ENCODE data around the gene NCKAP5.

Gene NCKAP5

DNA sequence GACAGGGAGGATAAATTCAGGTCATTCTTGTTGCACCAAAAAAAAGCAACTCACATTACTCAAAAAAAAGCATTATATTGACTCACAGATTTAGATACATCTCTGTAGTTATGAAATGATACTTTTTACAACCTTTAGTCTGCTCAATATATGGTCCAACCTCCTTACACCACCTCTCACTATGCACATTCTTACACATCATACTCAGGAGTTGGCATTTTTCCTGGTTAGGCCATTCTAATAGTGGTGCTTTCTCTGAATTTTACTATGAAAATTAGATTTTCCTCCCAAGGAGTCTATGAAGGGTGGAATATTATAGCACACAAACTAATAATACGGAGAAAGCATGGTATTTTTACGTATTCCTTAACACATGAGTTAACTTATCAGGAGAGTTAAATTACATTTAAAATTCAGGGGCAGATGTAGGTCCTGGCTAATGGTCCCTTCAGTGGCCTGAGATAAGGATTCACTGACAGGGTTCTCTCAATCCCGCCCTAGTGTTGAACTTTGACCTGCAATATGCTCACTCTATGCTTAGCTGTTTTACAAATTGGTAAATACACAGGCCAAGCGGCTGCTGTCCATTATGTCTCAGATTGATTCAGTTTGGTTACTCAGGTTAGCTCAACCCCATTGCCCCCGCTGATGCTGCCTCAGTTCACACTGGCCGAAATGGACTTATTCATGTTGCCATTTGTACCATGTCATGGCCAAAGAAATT lies 153.6 kb downstream of the NCKAP5 start:
- Histone ChIP-seq H3K9me3 (ENCODE audit: severe bottlenecking) (no peaks in the 10 kb centered on the region), H3K27ac (ENCODE audit: poor library complexity, severe bottlenecking) (no peak overlapping the region), H3K36me3 (ENCODE audit: low read depth) (no peaks in the 10 kb centered on the region), H3K4me1 (ENCODE audit: insufficient read depth, poor library complexity, severe bottlenecking) (no peaks in the 10 kb centered on the region), H3K27me3 (ENCODE audit: insufficient read depth, poor library complexity, severe bottlenecking) (no peaks in the 10 kb centered on the region), H3K4me3 (ENCODE audit: severe bottlenecking) (no peak overlapping the region)
- ATAC-seq (ENCODE audit: low read depth) (no peak), DNase-seq (ENCODE audit: low spot score) (no peak)
- TF ChIP-seq, protein P1, sequence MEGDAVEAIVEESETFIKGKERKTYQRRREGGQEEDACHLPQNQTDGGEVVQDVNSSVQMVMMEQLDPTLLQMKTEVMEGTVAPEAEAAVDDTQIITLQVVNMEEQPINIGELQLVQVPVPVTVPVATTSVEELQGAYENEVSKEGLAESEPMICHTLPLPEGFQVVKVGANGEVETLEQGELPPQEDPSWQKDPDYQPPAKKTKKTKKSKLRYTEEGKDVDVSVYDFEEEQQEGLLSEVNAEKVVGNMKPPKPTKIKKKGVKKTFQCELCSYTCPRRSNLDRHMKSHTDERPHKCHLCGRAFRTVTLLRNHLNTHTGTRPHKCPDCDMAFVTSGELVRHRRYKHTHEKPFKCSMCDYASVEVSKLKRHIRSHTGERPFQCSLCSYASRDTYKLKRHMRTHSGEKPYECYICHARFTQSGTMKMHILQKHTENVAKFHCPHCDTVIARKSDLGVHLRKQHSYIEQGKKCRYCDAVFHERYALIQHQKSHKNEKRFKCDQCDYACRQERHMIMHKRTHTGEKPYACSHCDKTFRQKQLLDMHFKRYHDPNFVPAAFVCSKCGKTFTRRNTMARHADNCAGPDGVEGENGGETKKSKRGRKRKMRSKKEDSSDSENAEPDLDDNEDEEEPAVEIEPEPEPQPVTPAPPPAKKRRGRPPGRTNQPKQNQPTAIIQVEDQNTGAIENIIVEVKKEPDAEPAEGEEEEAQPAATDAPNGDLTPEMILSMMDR (IDR thresholded peaks at IDR 0.05; ENCODE audit: poor library complexity, severe bottlenecking): no peak

DNA sequence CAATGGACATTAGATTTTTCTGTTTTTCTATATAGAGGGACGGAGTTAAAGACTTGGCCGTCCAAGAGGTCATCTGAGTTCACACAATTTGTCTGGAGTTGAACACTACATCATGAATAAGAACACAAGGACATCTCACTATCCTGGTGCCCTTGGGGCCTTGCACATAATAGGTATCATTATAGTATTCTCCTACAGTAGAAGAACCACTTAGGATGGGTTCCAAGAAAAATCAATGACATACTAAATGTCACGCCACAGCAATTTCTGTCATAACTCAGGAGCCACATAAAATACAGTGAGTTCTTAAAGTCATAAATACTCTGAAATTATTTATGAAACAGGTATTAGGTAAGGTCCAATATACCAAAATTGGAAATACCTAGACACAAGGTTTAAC lies 154.4 kb downstream of the NCKAP5 start:
- H3K27ac ChIP-seq (ENCODE audit: poor library complexity, severe bottlenecking): no peak overlapping the region
- H3K4me1 ChIP-seq (ENCODE audit: insufficient read depth, poor library complexity, severe bottlenecking): no peaks in the 10 kb centered on the region
- no peaks in the 10 kb centered on the region for H3K36me3 ChIP-seq (ENCODE audit: low read depth)
- H3K4me3 ChIP-seq (ENCODE audit: severe bottlenecking): no peak overlapping the region
- TF ChIP-seq, protein P1 (IDR thresholded peaks at IDR 0.05; ENCODE audit: poor library complexity, severe bottlenecking): no peak
- DNase-seq (ENCODE audit: low spot score) (no peak), ATAC-seq (ENCODE audit: low read depth) (no peak)
- H3K9me3 ChIP-seq (ENCODE audit: severe bottlenecking): no peaks in the 10 kb centered on the region
- no peaks in the 10 kb centered on the region for H3K27me3 ChIP-seq (ENCODE audit: insufficient read depth, poor library complexity, severe bottlenecking)

DNA sequence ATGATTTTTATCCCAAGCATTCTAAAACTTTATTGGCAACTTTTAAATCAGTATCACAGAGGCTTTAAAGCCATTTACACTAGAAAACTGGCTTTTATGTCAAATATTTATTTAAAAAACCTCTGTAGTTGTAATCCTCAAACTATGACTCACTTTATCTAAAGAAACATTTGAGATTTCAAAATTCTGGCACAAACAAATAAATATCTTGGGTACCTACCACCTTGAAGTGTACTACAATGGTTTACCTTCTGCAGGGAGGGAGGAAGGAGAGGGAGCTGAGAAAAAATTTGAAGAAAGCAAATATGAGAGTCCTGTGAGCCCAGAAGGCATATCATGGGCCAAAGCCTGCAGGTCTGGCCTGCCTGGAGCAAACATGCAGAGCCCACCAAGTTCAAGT lies 155.6 kb downstream of the NCKAP5 start:
- no peak for ATAC-seq (ENCODE audit: low read depth)
- TF ChIP-seq, protein P1 (IDR thresholded peaks at IDR 0.05; ENCODE audit: poor library complexity, severe bottlenecking): no peak
- H3K4me3 ChIP-seq (ENCODE audit: severe bottlenecking): no peak overlapping the region
- no peaks in the 10 kb centered on the region for H3K4me1 ChIP-seq (ENCODE audit: insufficient read depth, poor library complexity, severe bottlenecking)
- no peak overlapping the region for H3K27ac ChIP-seq (ENCODE audit: poor library complexity, severe bottlenecking)
- DNase-seq (ENCODE audit: low spot score): no peak
- H3K9me3 ChIP-seq (ENCODE audit: severe bottlenecking): no peaks in the 10 kb centered on the region
- H3K36me3 ChIP-seq (ENCODE audit: low read depth): no peaks in the 10 kb centered on the region
- no peaks in the 10 kb centered on the region for H3K27me3 ChIP-seq (ENCODE audit: insufficient read depth, poor library complexity, severe bottlenecking)

DNA sequence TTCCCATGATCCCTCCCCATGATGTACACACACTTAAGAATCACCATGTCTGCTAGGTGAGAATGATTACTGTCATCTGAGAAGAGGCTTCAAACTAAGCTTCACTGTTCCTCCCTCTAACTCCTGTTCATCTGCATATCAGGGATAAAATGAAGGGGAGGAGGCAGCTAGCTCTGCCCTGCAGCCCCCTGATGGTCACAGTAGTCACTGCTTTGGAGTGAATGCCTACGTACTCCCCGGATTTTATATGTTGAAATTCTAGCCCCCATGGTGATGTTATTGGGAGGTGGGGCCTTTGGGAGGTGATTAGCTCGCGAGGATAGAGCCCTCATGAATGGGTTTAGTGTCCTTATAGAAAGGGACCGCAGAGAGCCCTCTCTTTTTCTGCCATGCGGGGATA lies 156.4 kb downstream of the NCKAP5 start:
- Histone ChIP-seq H3K36me3 (ENCODE audit: low read depth) (no peaks in the 10 kb centered on the region), H3K27me3 (ENCODE audit: insufficient read depth, poor library complexity, severe bottlenecking) (no peaks in the 10 kb centered on the region), H3K9me3 (ENCODE audit: severe bottlenecking) (no peaks in the 10 kb centered on the region), H3K4me3 (ENCODE audit: severe bottlenecking) (no peak overlapping the region), H3K27ac (ENCODE audit: poor library complexity, severe bottlenecking) (no peak overlapping the region), H3K4me1 (ENCODE audit: insufficient read depth, poor library complexity, severe bottlenecking) (no peaks in the 10 kb centered on the region)
- no peak for DNase-seq (ENCODE audit: low spot score)
- ATAC-seq (ENCODE audit: low read depth): no peak
- TF ChIP-seq, protein P1 (IDR thresholded peaks at IDR 0.05; ENCODE audit: poor library complexity, severe bottlenecking): no peak

DNA sequence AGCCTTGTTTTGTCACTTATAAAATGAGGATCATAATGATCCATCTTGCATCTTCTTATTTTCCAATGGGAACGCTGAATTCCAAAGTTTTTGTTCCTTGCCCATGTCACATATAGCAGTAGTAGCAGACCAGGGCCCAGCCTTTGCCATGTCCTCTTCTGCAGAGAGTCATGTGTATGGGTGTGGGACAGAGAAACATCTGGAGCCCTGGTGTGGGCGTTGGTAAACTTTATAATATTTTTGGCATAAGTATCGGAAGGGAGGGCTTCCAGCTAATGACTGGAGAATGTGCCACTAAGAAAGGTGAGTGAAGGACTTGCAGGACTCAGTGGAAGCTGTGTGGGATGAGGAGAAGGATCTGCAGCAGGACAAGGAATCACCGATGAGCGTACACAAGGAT lies 157.2 kb downstream of the NCKAP5 start:
- H3K27me3 ChIP-seq (ENCODE audit: insufficient read depth, poor library complexity, severe bottlenecking): no peaks in the 10 kb centered on the region
- no peak overlapping the region for H3K4me3 ChIP-seq (ENCODE audit: severe bottlenecking)
- no peaks in the 10 kb centered on the region for H3K9me3 ChIP-seq (ENCODE audit: severe bottlenecking)
- TF ChIP-seq, protein P1 (IDR thresholded peaks at IDR 0.05; ENCODE audit: poor library complexity, severe bottlenecking): no peak
- no peaks in the 10 kb centered on the region for H3K36me3 ChIP-seq (ENCODE audit: low read depth)
- no peak overlapping the region for H3K27ac ChIP-seq (ENCODE audit: poor library complexity, severe bottlenecking)
- DNase-seq (ENCODE audit: low spot score): no peak
- ATAC-seq (ENCODE audit: low read depth): no peak
- no peaks in the 10 kb centered on the region for H3K4me1 ChIP-seq (ENCODE audit: insufficient read depth, poor library complexity, severe bottlenecking)

All from RWPE2 (cell line).